Measurements from ENCODE around the gene RNF166.

Gene RNF166

DNA sequence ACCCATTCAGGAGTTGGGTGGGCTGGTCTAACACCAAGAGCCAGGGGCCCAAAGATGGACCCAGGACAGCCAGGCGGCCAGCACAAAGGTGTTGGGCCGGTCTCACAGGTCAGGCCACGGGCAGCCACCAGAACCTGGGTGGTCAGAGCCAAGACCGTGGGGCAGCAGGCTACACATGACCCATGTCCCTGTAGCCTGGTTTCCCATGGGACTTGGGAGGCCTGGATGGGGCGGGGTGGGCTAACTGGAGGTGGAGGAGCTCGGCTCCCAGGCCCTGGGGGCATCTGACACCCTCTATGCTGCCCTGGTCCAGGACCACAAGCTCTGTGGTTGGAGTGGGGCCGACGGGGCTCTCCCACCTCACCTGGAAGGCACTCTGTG, 17.3 kb upstream of the RNF166 start:
- no peak for DNase-seq

DNA sequence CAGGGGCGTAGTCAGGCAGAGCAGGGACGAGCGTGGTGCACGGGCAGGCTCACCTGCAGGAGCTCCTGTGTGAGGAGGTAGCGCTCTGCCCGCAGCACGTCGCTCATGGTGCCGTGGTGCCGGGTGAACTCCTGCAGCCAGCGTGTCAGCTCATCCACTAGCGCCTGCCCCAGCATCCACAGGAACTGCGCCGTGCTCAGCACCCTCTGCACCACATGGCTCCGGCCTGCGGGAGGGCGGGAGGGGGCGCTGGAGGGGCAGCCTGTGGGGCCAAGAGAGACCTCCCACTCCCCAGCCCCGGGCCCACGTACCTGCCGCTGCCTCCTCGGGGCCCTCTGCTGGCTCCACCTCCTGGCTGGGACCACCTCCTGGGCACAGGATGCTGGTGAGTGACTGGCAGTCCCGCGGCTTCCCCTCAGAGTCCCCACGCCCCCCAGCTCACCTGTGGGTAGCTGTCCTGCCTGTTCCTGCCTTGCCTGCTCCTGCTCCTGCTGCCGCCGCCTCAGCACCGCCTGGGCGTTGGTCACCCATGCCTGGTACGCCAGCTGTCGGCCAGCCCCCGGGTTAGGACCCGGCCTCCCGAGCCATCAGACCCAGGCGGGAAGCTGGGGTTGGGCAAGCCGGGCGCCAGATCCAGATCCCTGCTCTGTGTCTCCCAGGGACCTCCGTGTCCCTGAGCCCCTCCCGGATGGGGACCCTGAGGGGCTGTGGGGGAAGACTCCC, 16.7 kb upstream of the RNF166 start:
- DNase-seq: no peak

GRCh38 chr16:88721815-88722755, 15.9 kb upstream of the RNF166 start:
- DNase-seq: no peak

DNA sequence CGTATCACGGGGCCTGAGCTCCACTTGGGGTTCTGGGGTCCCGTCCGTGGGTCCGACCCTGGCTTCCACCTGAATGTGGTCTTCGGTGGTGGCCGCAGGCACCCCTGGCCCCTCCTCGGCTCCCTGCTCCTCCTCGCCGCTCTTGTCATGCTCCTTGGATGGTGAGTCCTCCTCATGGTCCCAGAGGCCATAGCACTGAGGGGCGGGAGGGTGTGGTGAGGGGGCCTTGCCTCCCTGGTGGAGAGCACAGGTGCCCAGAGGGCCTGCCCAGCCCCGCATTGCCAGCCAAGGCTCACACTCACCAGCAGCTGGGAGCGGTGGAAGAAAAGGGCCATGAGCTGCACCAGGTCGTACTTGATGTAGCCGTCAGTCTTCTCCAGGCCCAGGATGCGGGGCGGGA, 15.0 kb upstream of the RNF166 start:
- no peak for DNase-seq

DNA sequence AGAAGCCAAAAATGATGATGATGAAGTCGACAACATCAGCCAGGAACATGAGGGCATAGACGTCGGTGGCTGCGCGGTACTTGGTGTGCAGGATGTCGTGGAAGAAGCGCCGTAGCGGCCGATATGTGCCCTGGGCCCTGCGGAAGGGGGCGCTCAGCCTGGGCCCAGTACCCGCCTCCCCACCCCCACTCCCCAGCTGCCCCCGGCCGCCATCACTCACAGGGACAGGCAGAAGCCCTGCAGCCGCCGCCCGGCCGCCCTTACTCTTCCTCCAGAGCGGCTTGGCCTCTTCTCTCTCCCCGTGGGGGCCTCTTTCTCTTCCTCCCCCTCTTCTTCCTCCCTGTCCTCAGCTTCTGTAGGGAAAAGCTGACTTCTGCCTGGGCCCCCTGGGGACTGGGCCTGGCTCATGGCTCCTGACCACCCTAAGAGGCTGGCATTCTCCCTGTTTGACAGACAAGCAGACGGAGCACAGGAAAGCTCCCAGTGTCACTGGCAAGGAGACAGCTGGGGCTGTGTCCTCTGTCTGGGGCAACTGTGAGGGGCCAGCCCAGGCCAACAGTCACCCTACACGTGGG, 14.3 kb upstream of the RNF166 start:
- no peak for DNase-seq

DNA sequence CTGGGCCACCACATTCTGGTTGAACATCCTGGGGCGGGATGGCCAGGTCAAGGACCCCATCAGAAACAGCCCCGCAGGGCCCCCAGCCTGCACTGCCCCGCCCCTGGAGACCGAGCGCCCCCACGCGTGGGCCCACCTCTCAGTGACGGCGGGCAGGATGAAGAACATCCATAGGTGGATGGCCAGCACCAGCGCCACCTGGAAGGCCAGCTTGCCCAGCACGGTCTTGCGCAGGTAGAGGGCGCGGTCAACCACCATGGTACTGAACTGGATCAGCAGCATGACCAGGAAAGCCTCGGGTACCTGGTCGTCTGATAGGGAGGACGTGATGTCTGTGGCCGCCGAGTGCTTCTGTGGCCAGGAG, 13.7 kb upstream of the RNF166 start:
- DNase-seq: no peak

DNA sequence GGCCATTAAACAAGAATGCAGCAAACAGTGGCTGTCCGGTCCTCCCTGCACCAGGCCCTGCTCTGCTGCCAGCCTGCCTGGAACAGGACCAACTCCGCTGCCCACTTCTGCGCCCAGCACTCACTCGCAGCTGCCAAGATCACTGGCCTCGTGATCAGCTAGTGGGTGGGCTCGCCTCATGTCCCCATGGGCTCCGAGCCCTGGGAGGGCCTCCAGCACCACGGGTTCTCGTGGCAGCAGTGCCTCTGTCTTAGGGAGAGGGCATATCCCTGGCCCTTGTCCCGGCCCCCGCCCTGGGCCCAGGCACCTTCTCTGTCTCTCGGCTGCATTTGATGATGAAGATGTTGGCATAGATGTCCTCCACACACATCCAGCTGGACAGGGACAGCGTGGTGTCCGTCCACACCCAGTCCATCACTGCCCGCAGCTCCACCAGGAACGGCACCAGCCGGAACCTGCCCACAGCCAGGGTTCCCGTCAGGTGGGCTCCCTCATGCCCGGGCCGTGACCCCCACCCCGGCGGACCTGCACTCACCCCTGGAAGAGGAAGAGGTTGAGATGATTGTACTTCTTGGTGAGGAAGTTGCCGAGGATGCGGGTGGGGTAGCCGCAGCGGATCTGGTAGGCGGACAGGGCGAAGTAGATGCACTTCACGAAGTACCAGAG, 13.2 kb upstream of the RNF166 start:
- no peak for DNase-seq

DNA sequence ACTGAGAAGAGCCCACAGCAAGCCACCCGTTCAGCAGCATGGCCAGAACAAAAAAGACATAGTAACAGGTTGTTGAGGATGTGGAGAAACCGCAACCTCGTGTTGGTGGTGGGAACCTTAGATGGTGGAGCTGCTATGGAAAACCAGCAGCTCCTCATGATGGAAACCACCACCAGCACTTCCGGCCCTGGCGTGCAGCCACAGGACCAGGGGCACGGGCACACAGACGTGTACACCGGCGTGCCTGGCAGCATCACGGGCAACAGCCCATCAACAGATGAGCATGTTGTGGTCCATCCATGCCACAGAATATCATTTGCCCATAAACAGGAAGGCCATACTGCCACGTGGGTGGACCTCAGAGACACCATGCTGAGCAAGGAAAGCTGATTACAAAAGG, 12.0 kb upstream of the RNF166 start:
- DNase-seq: no peak

- no peak for DNase-seq
Measured at GRCh38 chr16:88716601-88717001, 10.4 kb upstream of the RNF166 start.

- DNase-seq: no peak
Measured at GRCh38 chr16:88716201-88716600, 10.0 kb upstream of the RNF166 start.

GRCh38 chr16:88715312-88716190, 9.3 kb upstream of the RNF166 start:
- no peak for DNase-seq

GRCh38 chr16:88714420-88715302, 8.5 kb upstream of the RNF166 start:
- no peak for DNase-seq

GRCh38 chr16:88713568-88714419, 7.6 kb upstream of the RNF166 start:
- no peak for DNase-seq

DNA sequence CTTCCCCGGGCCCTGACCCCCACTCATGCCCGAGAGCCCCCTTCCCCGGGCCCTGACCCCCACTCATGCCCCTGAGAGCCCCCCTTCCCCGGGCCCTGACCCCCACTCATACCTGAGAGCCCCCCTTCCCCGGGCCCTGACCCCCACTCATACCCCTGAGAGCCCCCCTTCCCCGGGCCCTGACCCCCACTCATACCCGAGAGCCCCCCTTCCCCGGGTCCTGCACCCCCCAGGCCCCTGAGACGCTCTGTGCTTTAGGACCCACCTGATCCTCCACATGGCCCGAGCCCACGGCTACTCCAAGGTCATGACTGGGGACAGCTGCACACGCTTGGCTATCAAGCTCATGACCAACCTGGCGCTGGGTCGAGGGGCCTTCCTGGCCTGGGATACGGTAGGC, 6.8 kb upstream of the RNF166 start:
- DNase-seq: no peak

DNA sequence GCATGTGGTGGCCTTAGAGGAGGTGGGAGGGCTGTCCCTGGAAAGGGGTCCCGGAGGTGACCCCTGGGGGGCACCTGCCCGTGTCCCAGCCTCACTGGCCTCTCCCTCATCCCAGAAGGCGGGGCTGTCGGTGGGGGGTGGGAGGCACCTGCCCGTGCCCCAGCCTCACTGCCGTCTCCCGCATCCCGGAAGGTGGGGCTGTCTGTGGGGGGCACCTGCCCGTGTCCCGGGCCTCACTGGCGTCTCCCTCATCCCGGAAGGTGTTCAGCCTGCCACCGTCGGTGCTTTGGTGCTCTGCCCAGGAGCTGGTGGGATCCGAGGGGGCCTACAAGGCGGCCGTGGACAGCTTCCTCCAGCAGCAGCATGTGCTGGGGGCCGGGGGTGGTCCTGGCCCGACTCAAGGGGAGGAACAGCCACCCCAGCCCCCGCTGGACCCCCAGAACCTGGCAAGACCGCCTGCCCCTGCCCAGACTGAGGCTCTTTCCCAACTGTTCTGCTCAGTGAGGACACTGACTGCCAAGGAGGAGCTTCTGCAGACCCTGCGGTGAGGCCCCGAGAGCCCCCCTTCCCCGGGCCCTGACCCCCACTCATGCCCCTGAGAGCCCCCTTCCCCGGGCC, 6.3 kb upstream of the RNF166 start:
- DNase-seq: no peak

DNA sequence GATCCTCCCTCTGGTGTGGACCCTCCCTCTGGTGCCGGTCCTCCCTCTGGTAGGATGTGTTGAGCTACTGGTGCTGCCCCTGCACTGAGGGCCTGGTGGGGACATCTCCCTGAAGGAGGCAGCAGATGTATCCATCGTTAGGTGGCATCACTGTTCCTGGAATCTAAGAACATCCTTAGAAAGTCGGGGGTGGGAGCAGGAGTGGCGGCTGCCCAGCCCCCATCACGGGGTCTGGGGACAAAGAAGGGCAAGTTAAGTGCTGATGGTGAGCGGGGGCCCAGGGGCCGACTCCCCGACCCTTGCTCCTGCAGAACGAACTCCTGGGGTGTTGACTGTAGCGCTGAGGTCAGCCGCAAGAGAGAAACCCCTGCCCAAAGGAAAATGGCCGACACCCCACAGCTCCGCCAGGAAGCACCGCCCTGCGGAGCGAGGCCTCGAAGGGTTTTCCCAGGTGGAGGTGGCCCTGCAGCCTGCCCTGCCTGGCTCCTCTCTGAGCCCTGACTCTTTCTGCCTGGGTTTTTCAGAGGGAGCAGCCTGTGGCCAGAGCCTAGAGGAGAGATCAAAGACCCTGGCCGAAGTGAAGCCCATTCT, 5.6 kb upstream of the RNF166 start:
- DNase-seq: no peak

DNA sequence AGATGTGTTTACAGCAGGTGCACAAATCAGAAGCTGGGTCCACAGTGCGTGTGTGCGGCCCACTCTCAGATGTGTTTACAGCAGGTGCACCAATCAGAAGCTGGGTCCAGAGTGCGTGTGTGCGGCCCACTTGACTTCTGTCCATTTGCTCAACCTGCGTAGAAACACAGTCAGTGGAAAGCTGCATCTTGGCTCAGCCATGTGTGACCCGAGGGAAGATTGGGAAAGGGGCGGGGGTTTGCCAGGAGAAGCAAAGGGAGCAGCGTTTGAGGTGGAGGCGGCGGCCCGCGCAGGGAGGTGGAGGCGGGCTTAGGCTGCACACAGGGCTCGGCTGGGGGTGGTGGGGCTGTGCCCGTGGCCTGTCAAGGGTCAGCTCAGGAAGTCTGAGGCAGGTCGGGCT, 4.3 kb upstream of the RNF166 start:
- DNase-seq: no peak

DNA sequence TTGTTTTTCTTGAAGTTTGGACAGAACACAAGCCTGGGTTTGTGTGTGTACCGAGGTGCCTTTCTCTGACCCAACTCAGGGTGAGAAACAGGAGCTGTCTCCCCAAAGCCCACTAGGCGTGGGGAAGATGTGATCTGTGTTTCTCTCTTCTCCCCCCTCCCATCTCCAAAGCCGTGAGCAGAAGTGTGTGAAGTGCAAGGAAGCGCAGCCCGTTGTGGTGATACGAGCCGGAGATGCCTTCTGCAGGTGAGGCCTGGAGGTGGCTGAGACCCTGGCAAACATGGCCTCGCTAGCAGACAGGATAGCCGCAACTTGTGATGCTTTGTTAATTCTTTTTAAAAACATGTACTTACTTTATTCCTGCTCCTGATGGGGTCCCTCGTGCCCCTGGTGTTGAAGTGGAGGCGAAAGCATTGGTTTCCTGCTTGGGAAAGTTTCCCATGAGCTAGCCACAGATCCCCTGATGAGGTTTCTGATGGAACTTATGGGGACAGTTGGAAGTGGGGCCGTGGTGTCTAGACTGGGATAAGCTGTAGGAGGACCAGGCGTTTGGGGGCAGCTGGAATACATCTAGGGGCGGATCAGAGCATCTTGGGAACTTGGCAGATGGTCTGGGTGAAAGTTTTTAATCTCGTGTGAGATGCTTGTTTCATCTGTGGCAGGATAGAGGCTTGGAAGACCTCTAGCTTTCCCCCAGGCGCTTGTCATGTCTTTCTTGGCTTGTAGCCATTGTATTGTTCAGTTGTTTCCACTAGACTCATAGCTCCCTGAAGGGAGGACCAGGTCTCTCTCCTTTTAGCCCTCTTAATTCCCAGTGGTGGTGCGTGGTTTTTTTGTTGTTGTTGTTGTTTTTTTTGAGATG, 988 bp upstream of the RNF166 start:
- no peak for DNase-seq

Data from suppressor macrophage (primary cell).